HepG2 (cell line): ENCODE data around the gene SPTBN2. TPM values are rescaled to one million over a fixed set of nuclear protein-coding genes. Genes with fewer than 3 reads are reported as not detected.

Experiments
- ATAC-seq: fragments of 200-7000 bp; cut with Tn5 transposase; 3 replicates; pipeline ENCODE4 v1.9.1; 2020; ENCODE audit warnings: mild to moderate bottlenecking, moderate library complexity
- BruUV-seq: library from RNA; stranded (reverse); fragments of 400-500 nt; replicated peaks from 2 replicates; lab custom pipeline; 2021; lab: Mats Ljungman, UMichigan
- CTCF ChIA-PET: fragments of 300-600 bp; formaldehyde crosslinking; extraction: SDS; loops from one replicate; lab custom pipeline; 2021; ENCODE audit warnings: low total read pairs, inconsistent platforms, low intra/inter-chr PET ratio; lab: Yijun Ruan, JAX
- POLR2A ChIA-PET: fragments of 350-600 bp; sonication (Branson Sonifier 250); formaldehyde crosslinking; loops from one replicate; lab custom pipeline; 2020; ENCODE audit warnings: antibody characterized with exemption, inconsistent platforms; lab: Yijun Ruan, JAX
- DNase-seq: peaks from one replicate; pipeline ENCODE4 v3.0.0-alpha.2; 2015; ENCODE audit warnings: low spot score
- FAIRE-seq: peaks from 3 replicates; lab custom pipeline; 2011; peaks lifted over from hg19 to GRCh38; lab: Jason Lieb, UNC
- H2AFZ ChIP-seq: one replicate; pipeline ENCODE4 v1.6.1; 2011; ENCODE audit warnings: low read length, inconsistent platforms
- H3K27ac ChIP-seq: fragments of 300-600 bp; 3 replicates; pipeline ENCODE4 v1.8.0; 2011; ENCODE audit warnings: mixed run types, mild to moderate bottlenecking, mixed read lengths, low read length, inconsistent platforms; ENCODE audit not compliant: insufficient read depth; ENCODE audit errors: extremely low read length
- H3K27me3 ChIP-seq, 2 experiments: fragments of 200-600 bp in 1 of 2; 2 replicates in 1 of 2; 3 replicates in 1 of 2; pipeline versions ENCODE4 v1.6.0 to v1.8.0; 2011; ENCODE audit warnings: low read length in 2 of 2, mild to moderate bottlenecking in 2 of 2, moderate library complexity in 2 of 2, inconsistent platforms in 1 of 2; ENCODE audit not compliant: insufficient read depth in 2 of 2, control insufficient read depth in 1 of 2
- H3K36me3 ChIP-seq, 2 experiments: fragments of 200-600 bp in 1 of 2; replicated peaks in 1 of 2; 2 replicates in 1 of 2; 3 replicates in 1 of 2; pipeline versions ENCODE4 v1.5.1 to v1.8.0; 2011; ENCODE audit warnings: low read length in 2 of 2, inconsistent platforms in 1 of 2; ENCODE audit not compliant: insufficient read depth in 2 of 2, control insufficient read depth in 1 of 2
- H3K4me1 ChIP-seq: 2 replicates; pipeline ENCODE4 v1.5.1; 2012; ENCODE audit warnings: low read length, inconsistent platforms; ENCODE audit not compliant: insufficient read depth
- H3K4me2 ChIP-seq: 2 replicates; pipeline ENCODE4 v1.6.0; 2011; ENCODE audit warnings: low read depth, low read length, inconsistent platforms
- H3K4me3 ChIP-seq, 3 experiments: fragments of 200-600 bp in 1 of 3; sonication (generic), shearing (Covaris generic) in 1 of 3; replicated peaks in 1 of 3; 2 replicates each; pipeline ENCODE4 v1.5.1; 2011 to 2016; ENCODE audit warnings: low read length in 3 of 3, inconsistent platforms in 2 of 3, low read depth in 2 of 3, mild to moderate bottlenecking in 2 of 3, control low read depth in 1 of 3, mixed read lengths in 1 of 3; ENCODE audit not compliant: insufficient read depth in 1 of 3
- H3K79me2 ChIP-seq: one replicate; pipeline ENCODE4 v1.6.1; 2011; ENCODE audit warnings: low read length, inconsistent platforms; ENCODE audit not compliant: insufficient read depth
- H3K9ac ChIP-seq: 2 replicates; pipeline ENCODE4 v1.6.0; 2011; ENCODE audit warnings: mild to moderate bottlenecking, low read depth, low read length, inconsistent platforms; ENCODE audit not compliant: insufficient read depth
- H3K9me3 ChIP-seq: 2 replicates; pipeline ENCODE4 v1.5.1; 2012; ENCODE audit warnings: mild to moderate bottlenecking, low read length
- H4K20me1 ChIP-seq: 2 replicates; pipeline ENCODE4 v1.6.0; 2011; ENCODE audit warnings: inconsistent platforms, mild to moderate bottlenecking, low read length, moderate library complexity; ENCODE audit not compliant: insufficient read depth
- BRCA1 ChIP-seq: sonication (generic); formaldehyde crosslinking; IDR thresholded peaks from 2 replicates; pipeline ENCODE4 v1.4.0; 2020; ENCODE audit warnings: missing genetic modification reagents
- CREB1 ChIP-seq, 2 experiments: fragments of 450-650 bp in 1 of 2; IDR thresholded peaks; 2 replicates each; pipeline ENCODE4 v1.6.1; 2016 to 2017; ENCODE audit warnings: control low read depth in 1 of 2, mild to moderate bottlenecking in 1 of 2, missing compliant biosample characterization in 1 of 2, missing genetic modification characterization in 1 of 2
- EZH2 ChIP-seq: conservative IDR thresholded peaks from 2 replicates; pipeline ENCODE4 v1.6.1; 2012; ENCODE audit warnings: mild to moderate bottlenecking, low read depth, low read length, moderate library complexity
- HNRNPLL ChIP-seq: fragments of 200-400 bp; formaldehyde crosslinking; IDR thresholded peaks from 2 replicates; pipeline ENCODE4 v1.6.1; 2017; ENCODE audit warnings: mild to moderate bottlenecking, low read depth, low read length; ENCODE audit not compliant: poor library complexity, severe bottlenecking
- MAFF ChIP-seq: IDR thresholded peaks from 2 replicates; pipeline ENCODE4 v1.6.1; 2011; ENCODE audit warnings: low read depth, low read length, improper control_type of control experiment
- MIER2 ChIP-seq: IDR thresholded peaks from 2 replicates; pipeline ENCODE4 v1.6.1; 2016; ENCODE audit warnings: missing biosample characterization, missing genetic modification reagents
- MTA3 ChIP-seq: sonication (generic); formaldehyde crosslinking; IDR thresholded peaks from 2 replicates; pipeline ENCODE4 v1.4.0; 2020; ENCODE audit warnings: missing genetic modification reagents
- MTF1 ChIP-seq: sonication (generic); formaldehyde crosslinking; IDR thresholded peaks from 2 replicates; pipeline ENCODE4 v1.5.0; 2020; ENCODE audit warnings: missing genetic modification reagents
- MXI1 ChIP-seq: IDR thresholded peaks from 3 replicates; pipeline ENCODE4 v1.6.1; 2012; ENCODE audit warnings: low read depth, low read length, inconsistent platforms, borderline replicate concordance
- PCBP2 ChIP-seq: fragments of 200-400 bp; formaldehyde crosslinking; optimal IDR thresholded peaks from 2 replicates; pipeline ENCODE3; 2018; ENCODE audit warnings: low read length, low read depth; ENCODE audit not compliant: poor library complexity, severe bottlenecking
- SAP130 ChIP-seq: IDR thresholded peaks from 2 replicates; pipeline ENCODE4 v1.6.1; 2016; ENCODE audit warnings: low read depth
- SNRNP70 ChIP-seq: fragments of 200-400 bp; formaldehyde crosslinking; IDR thresholded peaks from 2 replicates; pipeline ENCODE4 v1.6.1; 2017; ENCODE audit warnings: mild to moderate bottlenecking, low read depth, low read length, moderate library complexity
- TAF1 ChIP-seq: sonication (generic); formaldehyde crosslinking; IDR thresholded peaks from 2 replicates; pipeline ENCODE4 v1.4.0; 2020; ENCODE audit warnings: missing genetic modification reagents
- WGBS: methylation state at CpG from one replicate; pipeline ENCODE4 v1.1.6; 2017; ENCODE audit warnings: low lambda C conversion rate; 5-methylcytosine and 5-hydroxymethylcytosine counted together
- in situ Hi-C: cut with HindIII; loops from 2 replicates; pipeline ENCODE4 v1.10.0; 2017; ENCODE audit warnings: low pct_unique_long_range_greater_than_20kb; ENCODE audit not compliant: extremely low pct_ligation_motif_present
- intact Hi-C: fragments of 100-400 bp; cut with micrococcal nuclease; formaldehyde crosslinking; loops from one replicate; pipeline ENCODE4 v1.10.0; 2022; ENCODE audit not compliant: unreplicated experiment
- polyA plus RNA-seq, 8 experiments: library from polyadenylated mRNA; depleted of rRNA in 3 of 8; stranded (reverse) in 7 of 8; unstranded in 1 of 8; fragments of >200 nt; fragmentation: Illumina TruSeq in 4 of 8; extraction: Trizol in 4 of 8; gene quantifications; 2 replicates each; pipeline versions ENCODE4 v1.2.1 to v1.2.3, GENCODE V29; 2011 to 2016; ENCODE audit warnings: low read depth in 4 of 8, missing spikeins in 1 of 8, mixed read lengths in 1 of 8; ENCODE audit not compliant: insufficient read depth in 1 of 8
- total RNA-seq, 5 experiments: library from RNA; depleted of rRNA; stranded (reverse); fragments of >200 nt; fragmentation: Illumina TruSeq; extraction: Trizol; gene quantifications; 2 replicates each; pipeline ENCODE4 v1.2.3, GENCODE V29; 2016; ENCODE audit warnings: low read depth in 1 of 5
- TF ChIP-seq, protein P1 (sequence below): sonication (generic); formaldehyde crosslinking; IDR thresholded peaks from 2 replicates; pipeline ENCODE4 v1.5.1; 2020; ENCODE audit warnings: missing genetic modification reagents, mild to moderate bottlenecking, borderline replicate concordance
- TF ChIP-seq, protein P2 (sequence below): sonication (generic); formaldehyde crosslinking; IDR thresholded peaks from 2 replicates; pipeline ENCODE4 v1.4.0; 2020; ENCODE audit warnings: mild to moderate bottlenecking, missing genetic modification reagents
- TF ChIP-seq, protein P3 (sequence below): sonication (generic); formaldehyde crosslinking; IDR thresholded peaks from 2 replicates; pipeline ENCODE4 v1.4.0; 2020; ENCODE audit warnings: mild to moderate bottlenecking, missing genetic modification reagents
- TF ChIP-seq, protein P4 (sequence below): sonication (generic); formaldehyde crosslinking; conservative IDR thresholded peaks from 2 replicates; pipeline ENCODE4 v1.4.0; 2020; ENCODE audit warnings: missing genetic modification reagents

The SPTBN2 gene
- total and polyA plus RNA-seq, 2 of the 13 experiments (the other 11 are each of a cell fraction or from before 2014, with no cell fraction given) = 0.65 to 4.0 TPM

DNA sequence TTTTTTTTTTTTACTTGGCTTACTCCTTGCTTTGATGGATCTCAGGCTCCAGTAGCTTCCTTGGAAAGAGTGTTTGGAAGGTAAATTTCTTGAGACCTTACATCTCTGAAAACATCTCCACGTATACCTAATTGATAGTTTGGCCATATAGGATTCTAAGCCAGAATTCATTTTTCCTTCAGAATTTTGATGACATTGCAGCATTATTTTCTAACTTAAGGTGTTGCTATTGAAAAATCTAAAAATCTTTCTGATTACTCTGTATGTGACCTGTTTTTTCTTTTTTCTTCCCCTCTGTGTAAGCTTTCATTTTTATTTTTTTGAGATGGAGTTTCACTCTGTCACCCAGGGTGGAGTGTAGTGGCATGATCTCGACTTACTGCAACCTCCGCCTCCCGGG is 23.1 kb upstream of the SPTBN2 start (continued):
- TF ChIP-seq MIER2 (no peak), SNRNP70 (no peak), TAF1 (CRISPR knock-in tag) (no peak), PCBP2 (no peak), MAFF (0 out of 2 replicates have a peak, but pooled peaks have one; percentile 16), CREB1 (IDR thresholded peaks at IDR 0.05) (no peak), CREB1 (CRISPR knock-in tag; IDR thresholded peaks at IDR 0.05) (no peak), SAP130 (CRISPR knock-in tag) (no peak), HNRNPLL (no peak)
- TF ChIP-seq, protein P1, sequence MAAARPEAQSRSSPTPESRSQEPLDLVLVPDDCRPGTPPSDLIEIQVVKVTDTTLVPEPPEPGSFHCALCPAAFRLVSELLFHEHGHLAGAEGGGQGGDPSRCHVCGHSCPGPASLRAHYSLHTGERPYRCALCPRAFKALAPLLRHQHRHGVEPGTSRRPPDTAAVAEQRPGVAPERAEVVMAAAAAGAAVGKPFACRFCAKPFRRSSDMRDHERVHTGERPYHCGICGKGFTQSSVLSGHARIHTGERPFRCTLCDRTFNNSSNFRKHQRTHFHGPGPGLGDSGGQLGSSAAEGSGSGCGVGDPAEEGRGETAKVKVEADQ = no peak
- TF ChIP-seq, protein P2, sequence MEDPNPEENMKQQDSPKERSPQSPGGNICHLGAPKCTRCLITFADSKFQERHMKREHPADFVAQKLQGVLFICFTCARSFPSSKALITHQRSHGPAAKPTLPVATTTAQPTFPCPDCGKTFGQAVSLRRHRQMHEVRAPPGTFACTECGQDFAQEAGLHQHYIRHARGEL (CRISPR knock-in tag) = no peak

DNA sequence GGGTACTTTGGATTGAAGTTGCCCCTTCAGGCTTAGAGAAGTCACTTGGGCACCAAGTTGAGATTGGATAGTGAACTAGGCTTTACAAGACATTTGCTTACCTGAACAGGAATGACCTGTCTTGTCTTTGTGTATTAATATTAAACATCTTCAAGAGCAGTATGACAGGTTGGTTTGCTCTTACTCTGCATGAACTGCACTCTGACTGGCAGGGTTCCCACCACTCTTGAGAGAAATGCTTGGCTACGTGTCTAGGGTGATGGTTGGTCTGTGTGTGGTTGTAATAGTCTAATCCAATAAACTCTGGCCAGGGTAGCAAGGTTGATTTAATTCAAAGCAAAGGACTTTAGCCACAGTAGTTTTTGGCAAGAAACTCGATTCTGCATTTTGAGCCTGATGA is 20.1 kb upstream of the SPTBN2 start:
- ATAC-seq (no peak), DNase-seq (no peak), FAIRE-seq (no peak)
- H2AFZ ChIP-seq = no peak overlapping the region
- H3K9me3 ChIP-seq = no peaks in the 10 kb centered on the region
- no peaks in the 10 kb centered on the region for H3K36me3 ChIP-seq
- in situ Hi-C loops = no loop called here
- no peaks in the 10 kb centered on the region for H3K27me3 ChIP-seq
- H3K27ac ChIP-seq = no peak overlapping the region
- H4K20me1 ChIP-seq = no peaks in the 10 kb centered on the region
- POLR2A ChIA-PET = no interaction called here
- CTCF ChIA-PET = no interaction called here
- WGBS = 95% methylated on average over 2 of the region's 2 CpGs
- H3K4me3 ChIP-seq = no peak overlapping the region
- BruUV-seq = no TSS peak
- no peak overlapping the region for H3K4me2 ChIP-seq
- no peaks in the 10 kb centered on the region for H3K79me2 ChIP-seq
- H3K9ac ChIP-seq = no peak overlapping the region
- intact Hi-C loops = no loop called here
- peaks cover 11% of the 10 kb centered on the region; the same call in 1 of the 2 replicates for H3K4me1 ChIP-seq
- TF ChIP-seq MTF1 (CRISPR knock-in tag) (no peak), MTA3 (CRISPR knock-in tag) (no peak), MXI1 (no peak), BRCA1 (CRISPR knock-in tag) (no peak), EZH2 (no peak)
- TF ChIP-seq, protein P3, sequence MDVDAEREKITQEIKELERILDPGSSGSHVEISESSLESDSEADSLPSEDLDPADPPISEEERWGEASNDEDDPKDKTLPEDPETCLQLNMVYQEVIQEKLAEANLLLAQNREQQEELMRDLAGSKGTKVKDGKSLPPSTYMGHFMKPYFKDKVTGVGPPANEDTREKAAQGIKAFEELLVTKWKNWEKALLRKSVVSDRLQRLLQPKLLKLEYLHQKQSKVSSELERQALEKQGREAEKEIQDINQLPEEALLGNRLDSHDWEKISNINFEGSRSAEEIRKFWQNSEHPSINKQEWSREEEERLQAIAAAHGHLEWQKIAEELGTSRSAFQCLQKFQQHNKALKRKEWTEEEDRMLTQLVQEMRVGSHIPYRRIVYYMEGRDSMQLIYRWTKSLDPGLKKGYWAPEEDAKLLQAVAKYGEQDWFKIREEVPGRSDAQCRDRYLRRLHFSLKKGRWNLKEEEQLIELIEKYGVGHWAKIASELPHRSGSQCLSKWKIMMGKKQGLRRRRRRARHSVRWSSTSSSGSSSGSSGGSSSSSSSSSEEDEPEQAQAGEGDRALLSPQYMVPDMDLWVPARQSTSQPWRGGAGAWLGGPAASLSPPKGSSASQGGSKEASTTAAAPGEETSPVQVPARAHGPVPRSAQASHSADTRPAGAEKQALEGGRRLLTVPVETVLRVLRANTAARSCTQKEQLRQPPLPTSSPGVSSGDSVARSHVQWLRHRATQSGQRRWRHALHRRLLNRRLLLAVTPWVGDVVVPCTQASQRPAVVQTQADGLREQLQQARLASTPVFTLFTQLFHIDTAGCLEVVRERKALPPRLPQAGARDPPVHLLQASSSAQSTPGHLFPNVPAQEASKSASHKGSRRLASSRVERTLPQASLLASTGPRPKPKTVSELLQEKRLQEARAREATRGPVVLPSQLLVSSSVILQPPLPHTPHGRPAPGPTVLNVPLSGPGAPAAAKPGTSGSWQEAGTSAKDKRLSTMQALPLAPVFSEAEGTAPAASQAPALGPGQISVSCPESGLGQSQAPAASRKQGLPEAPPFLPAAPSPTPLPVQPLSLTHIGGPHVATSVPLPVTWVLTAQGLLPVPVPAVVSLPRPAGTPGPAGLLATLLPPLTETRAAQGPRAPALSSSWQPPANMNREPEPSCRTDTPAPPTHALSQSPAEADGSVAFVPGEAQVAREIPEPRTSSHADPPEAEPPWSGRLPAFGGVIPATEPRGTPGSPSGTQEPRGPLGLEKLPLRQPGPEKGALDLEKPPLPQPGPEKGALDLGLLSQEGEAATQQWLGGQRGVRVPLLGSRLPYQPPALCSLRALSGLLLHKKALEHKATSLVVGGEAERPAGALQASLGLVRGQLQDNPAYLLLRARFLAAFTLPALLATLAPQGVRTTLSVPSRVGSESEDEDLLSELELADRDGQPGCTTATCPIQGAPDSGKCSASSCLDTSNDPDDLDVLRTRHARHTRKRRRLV = no peak
- TF ChIP-seq, protein P4, sequence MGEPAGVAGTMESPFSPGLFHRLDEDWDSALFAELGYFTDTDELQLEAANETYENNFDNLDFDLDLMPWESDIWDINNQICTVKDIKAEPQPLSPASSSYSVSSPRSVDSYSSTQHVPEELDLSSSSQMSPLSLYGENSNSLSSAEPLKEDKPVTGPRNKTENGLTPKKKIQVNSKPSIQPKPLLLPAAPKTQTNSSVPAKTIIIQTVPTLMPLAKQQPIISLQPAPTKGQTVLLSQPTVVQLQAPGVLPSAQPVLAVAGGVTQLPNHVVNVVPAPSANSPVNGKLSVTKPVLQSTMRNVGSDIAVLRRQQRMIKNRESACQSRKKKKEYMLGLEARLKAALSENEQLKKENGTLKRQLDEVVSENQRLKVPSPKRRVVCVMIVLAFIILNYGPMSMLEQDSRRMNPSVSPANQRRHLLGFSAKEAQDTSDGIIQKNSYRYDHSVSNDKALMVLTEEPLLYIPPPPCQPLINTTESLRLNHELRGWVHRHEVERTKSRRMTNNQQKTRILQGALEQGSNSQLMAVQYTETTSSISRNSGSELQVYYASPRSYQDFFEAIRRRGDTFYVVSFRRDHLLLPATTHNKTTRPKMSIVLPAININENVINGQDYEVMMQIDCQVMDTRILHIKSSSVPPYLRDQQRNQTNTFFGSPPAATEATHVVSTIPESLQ = no peak
